Thyroid gland (tissue), 4 donors: ENCODE measurements around the gene PPP1R1B.

ENCODE experiments used
- CTCF ChIP-seq, 6 experiments: fragments of 200-600 bp in 3 of 6; fragments of 450-650 bp in 3 of 6; sonication (generic) in 3 of 6; IDR thresholded peaks; one replicate each; pipeline ENCODE4 v1.5.1; 2016 to 2019; ENCODE audit warnings: antibody characterized with exemption in 6 of 6, mild to moderate bottlenecking in 2 of 6, inconsistent platforms in 1 of 6, moderate library complexity in 1 of 6
- POLR2A ChIP-seq, 2 donors: fragments of 450-650 bp; IDR thresholded peaks; one replicate each; pipeline ENCODE4 v1.6.1; 2017; ENCODE audit warnings: antibody characterized with exemption in 2 of 2, mild to moderate bottlenecking in 2 of 2, moderate library complexity in 1 of 2

GRCh38 chr17:39623356-39623950 lies 3.3 kb upstream of the PPP1R1B start:
- TF ChIP-seq CTCF (IDR thresholded peaks at IDR 0.05) (peak; percentile 74 to 96 (median 88)), POLR2A (IDR thresholded peaks at IDR 0.05) (no peak)
